CD4-positive, alpha-beta T cell treated with Interleukin-10 for 1 hour (primary cell): ENCODE measurements around the gene NPY5R.

ENCODE experiments used
- DNase-seq: peaks from one replicate; pipeline ENCODE4 v3.0.0-alpha.2; 2020

NPY5R gene

DNA sequence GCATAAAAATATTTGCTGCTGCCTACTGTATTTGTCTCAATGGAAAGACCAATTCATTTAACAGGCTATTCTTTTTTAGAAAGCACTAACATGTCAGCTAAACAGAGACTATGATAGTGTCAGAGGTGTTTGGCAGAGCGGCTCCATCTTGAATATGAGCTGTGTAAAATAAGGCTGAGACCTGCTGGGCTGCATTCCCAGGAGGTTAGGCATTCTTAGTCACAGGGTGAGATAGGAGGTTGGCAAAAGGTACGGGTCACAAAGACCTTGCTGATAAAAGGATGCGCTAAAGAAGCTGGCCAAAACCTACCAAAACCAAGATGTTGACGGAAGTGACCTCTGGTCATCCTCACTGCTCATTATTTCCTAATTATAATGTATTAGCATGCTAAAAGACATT, 41.8 kb downstream of the NPY5R start:
- DNase-seq: no peak

GRCh38 chr4:163391756-163392155, 48.1 kb downstream of the NPY5R start:
- no peak for DNase-seq

DNA sequence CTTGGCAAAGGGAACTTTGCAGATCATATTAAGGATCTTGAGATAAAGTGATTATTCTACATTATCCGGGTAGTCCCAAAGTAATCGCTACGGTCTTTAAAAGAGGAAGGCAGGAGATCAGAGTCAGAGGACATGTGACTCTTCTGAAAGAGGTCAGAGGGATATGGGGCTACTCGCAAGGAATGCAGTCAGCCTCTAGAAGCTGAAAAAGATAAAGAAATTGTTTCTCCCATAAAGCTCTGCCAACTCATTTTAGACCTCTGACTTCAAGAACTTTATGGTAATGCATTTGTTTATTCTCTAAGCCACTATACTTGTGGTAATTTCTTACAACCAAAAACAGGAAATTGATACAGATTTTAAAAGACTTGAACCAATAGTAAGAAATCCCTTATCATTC, 48.6 kb downstream of the NPY5R start:
- DNase-seq: no peak

DNA sequence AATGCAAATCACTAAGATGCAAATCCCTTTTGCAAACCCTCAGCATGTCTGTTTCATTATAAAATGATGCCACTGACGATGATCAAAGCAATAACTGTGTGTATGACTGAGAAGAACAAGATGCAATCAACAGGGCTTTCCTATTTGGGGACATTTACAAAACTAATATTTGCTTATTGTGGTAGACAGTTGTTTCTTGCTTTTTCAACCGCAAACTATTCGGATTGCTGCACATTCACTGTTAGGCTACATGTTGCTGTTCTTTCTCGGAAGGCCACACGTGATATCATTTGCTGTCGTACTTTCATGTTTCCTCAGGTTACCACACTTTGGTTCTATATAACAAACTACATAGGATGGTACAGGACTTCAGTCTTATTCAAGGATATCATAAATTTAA, 49.8 kb downstream of the NPY5R start:
- no peak for DNase-seq

- no peak for DNase-seq
Observed at GRCh38 chr4:163395055-163395454, 51.4 kb downstream of the NPY5R start.

- no peak for DNase-seq
Observed at GRCh38 chr4:163395758-163396157, 52.1 kb downstream of the NPY5R start.

GRCh38 chr4:163398238-163398637, 54.5 kb downstream of the NPY5R start:
- no peak for DNase-seq

DNA sequence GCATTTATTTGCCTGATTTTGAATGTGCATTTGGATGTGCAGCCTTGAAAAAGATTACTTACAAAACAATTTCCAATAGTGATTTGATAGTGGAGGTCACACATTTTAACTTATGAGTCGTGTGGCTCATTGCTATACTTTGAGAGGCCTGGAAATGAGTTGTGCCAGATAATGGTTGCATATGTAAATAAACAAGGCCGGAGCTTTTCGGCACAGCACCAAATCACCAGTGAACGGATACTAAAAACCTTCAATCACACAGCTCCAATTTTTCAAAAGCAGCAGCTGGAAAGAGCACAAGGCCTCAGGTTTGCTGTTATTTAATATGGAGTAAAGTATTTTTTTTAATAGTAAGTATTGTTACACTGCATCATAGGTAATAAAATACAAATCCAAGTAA, 57.2 kb downstream of the NPY5R start:
- no peak for DNase-seq
